C4-2B (cell line): ENCODE measurements around the gene ULK1.

Experiments used
- H3K27ac ChIP-seq: fragments of 450-650 bp; 2 replicates; pipeline ENCODE4 v1.5.1; 2017
- ZFX ChIP-seq: fragments of 450-650 bp; IDR thresholded peaks from 2 replicates; pipeline ENCODE4 v1.6.1; 2017
- TF ChIP-seq, protein P1 (sequence below): fragments of 450-650 bp; conservative IDR thresholded peaks from 2 replicates; pipeline ENCODE4 v1.5.1; 2017; ENCODE audit warnings: mild to moderate bottlenecking

ULK1 gene

DNA sequence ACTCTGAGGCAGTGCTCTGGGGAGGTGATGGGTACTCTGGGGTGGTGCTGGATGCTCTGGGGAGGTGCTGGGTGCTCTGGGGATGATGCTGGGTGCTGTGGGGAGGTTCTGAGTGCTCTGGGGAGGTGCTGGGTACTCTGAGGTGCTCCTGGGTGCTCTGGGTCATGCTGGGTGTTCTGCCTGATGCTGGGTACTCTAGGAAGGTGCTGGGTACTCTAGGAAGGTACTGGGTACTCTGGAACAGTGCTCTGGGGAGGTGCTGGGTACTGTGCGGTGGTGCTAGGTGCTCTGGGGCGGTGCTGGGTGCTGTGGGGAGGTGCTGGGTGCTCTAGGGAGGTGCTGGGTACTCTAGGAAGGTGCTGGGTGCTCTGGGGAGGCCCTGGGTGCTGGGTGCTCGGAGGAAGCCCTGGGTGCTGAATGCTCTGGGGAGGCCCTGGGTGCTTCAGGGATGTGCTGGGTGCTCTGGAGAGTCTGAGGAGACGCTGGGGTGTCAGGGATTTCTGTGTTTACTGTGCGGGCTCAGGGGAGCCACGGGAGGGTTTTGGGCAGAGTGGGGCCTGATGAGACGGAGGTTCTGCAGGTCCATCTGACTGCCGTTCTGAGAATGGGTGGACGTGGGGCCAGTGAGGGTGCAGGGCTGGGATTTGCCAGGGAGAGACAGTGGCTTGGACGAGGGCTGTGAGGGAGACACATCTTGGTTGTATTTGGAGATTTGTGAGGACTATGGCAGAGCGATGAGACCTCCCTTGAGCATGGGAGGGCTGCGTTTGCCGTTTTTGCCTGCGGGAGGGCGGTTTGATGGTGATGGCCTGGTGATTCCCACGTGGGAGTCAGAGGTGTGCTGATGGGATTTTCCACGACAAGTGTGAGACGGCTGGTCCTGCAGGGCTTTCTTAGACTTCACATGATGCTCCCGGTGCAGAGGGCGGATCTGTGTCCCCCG, 36.2 kb upstream of the ULK1 start:
- H3K27ac ChIP-seq, result no peak overlapping the region
- TF ChIP-seq, protein P1, sequence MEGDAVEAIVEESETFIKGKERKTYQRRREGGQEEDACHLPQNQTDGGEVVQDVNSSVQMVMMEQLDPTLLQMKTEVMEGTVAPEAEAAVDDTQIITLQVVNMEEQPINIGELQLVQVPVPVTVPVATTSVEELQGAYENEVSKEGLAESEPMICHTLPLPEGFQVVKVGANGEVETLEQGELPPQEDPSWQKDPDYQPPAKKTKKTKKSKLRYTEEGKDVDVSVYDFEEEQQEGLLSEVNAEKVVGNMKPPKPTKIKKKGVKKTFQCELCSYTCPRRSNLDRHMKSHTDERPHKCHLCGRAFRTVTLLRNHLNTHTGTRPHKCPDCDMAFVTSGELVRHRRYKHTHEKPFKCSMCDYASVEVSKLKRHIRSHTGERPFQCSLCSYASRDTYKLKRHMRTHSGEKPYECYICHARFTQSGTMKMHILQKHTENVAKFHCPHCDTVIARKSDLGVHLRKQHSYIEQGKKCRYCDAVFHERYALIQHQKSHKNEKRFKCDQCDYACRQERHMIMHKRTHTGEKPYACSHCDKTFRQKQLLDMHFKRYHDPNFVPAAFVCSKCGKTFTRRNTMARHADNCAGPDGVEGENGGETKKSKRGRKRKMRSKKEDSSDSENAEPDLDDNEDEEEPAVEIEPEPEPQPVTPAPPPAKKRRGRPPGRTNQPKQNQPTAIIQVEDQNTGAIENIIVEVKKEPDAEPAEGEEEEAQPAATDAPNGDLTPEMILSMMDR, result no peak
- no peak for TF ChIP-seq ZFX

DNA sequence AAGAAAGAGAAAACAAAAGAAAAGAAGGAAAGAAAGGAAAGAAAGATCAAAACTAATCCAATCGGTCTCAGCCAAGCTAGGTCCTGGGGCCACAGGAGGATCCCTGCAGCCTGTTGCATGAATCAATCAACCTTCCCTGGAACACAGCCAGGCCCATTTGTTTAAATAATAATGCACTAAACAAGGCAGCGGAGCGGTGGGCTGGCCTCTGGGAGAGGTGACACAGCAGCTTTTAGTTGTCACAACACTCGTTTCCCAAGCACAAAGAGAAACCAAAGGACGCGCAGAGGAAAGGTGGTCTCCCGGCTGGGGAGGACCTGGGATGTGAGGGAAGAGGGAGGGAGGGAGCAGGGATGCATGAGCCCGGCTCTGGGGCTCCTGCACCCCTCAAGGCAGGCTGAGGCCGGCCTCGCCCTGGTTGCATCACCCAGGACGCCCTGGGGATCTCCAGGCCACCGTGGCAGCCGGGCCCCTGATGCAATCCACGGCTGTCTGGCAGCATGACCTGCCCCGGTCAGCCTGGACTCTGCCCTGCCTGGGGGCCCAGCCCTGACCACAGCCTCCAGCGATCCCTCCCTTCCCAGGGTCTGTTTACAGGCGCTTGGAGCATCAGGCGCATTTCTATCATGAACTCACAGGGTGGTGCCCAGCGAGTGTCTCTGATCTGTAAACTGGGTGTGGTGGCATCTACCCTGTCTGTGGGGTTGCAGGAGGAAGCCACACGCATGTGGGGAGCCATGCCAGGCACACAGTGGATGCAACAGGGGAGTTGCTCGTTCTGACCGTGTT, 33.8 kb upstream of the ULK1 start:
- TF ChIP-seq, protein P1, result no peak
- no peak for TF ChIP-seq ZFX
- no peak overlapping the region for H3K27ac ChIP-seq

DNA sequence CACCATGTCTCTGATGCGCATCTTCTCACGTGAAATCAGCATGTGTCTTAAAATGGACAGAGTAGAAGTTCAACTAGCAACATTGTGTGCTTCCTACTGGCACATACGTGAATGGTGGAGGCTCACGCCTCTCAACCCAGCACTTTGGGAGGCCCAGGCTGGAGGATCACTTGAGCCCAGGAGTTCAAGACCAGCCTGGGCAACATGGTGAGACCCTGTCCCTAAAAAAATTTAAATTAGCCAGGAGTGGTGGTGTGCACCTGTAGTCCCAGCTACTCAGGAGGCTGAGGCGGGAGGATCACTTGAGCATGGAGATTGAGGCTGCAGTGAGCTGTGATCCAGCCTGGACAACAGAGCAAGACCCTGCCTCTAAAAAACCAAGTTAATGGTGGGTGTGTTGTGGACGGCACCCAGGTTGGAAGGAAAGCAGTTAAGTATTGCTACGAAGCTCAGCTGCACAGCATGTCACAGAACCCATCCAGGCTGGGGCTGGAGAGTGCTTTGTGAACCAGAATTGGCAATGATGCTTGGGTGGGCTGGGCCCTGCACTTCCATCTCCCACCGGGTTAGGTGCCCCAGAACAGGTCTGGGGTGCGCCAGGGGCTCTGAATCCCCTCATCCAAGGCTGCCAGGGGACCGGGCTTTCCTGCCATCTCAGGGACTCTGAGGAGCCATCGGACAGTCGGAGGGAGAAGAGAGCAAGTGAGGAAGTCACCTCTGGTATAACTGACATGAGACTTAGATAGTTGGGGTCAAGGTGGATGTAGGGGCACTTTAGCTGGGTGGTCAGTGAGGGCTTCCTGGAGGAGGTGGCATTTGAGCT, 33.0 kb upstream of the ULK1 start:
- H3K27ac ChIP-seq, result no peak overlapping the region

DNA sequence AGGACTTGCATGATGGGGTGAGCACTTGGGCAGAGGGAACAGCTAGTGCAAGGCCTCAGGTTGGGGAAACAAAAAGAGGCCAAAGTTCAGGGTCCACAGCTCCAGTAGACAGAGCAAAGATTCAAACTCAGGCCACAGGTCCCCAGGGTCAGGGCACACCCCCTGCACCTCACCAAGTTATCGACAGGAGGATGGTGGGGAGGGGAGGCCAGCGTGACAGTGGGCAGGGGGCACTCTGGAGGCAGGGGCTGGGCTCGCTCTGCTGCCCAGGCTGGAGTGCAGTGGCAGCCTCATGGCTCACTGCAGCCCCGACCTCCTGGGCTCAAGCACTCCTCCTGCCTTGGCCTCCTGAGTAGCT, 32.4 kb upstream of the ULK1 start:
- no peak for TF ChIP-seq ZFX
- TF ChIP-seq, protein P1, result no peak
- no peak overlapping the region for H3K27ac ChIP-seq

More for the DNA sequence above, 33.0 kb upstream of the ULK1 start:
- no peak for TF ChIP-seq ZFX
- TF ChIP-seq, protein P1, result no peak

DNA sequence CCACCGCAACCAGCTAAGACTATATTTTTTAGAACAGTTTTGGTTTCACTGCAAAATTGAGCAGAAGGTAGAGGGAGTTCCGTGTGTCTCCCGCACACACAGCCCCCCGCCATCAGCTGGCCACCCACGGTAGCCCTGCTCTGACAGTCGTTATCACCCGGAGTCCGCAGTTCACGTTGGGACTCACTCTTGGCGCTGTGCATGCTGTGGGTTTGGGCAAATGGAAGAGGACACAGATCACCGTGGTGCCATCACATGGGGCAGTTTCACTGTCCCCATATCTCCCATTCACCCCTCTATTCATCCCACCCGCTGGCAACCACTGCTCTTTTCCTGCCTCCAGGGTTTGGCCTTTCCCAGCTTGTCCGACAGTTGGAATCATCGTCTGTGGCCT, 31.8 kb upstream of the ULK1 start:
- no peak overlapping the region for H3K27ac ChIP-seq
- TF ChIP-seq, protein P1, result no peak
- no peak for TF ChIP-seq ZFX

DNA sequence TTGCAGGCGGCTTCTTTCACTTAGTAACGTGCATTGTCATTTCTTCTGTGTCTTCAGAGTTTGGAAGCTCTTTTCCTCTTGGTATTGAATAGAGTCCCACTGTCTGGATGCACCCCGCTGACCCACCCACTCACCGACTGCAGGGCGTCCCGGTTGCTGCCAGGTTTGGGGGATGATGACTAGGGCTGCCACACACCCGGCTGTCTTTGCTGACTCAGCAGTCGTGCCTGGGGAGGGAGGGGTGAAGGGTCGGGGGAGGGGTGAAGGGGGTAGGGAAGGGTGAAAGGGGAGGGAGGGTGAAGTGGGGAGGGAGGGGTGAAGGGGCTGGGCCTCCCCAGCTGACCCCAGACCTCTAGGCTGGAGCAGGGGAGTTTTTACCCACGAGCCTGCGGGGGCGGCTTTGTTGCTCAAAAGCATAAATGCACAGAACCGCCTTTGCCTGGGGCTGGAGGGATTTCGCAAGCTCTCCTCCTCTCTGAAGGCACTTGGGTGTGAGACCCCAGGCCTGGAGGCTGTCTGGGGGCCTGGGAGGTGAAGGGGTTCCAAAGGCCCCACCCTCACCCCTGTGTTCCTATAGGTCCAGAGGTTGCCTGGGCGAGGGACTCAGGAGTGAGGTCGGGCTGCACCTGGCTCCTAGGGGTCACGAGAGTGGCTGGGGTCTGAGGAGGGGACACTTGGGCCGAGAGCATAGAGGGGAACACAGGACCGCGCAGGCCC, 31.3 kb upstream of the ULK1 start:
- TF ChIP-seq ZFX, result no peak
- TF ChIP-seq, protein P1, result no peak
- H3K27ac ChIP-seq, result no peak overlapping the region
